ENCODE data around the gene TRIM38.
"Not testable (repeated sequence)": the region's sequence is repeated elsewhere in the genome, so short reads cannot be mapped to it uniquely, and the experiment has no call there.

TRIM38 gene

GRCh38 chr6:26003102-26003694 is 40.6 kb downstream of the TRIM38 start:
- no peak for DNase-seq (ENCODE audit: low read depth in 2 of 3, low spot score in 2 of 3)

- no peak for DNase-seq (ENCODE audit: low read depth in 2 of 3, low spot score in 2 of 3)
These were observed 43.7 kb downstream of the TRIM38 start for GRCh38 chr6:26006086-26006939.

GRCh38 chr6:26006940-26007305 is 44.3 kb downstream of the TRIM38 start:
- not testable (repeated sequence) for DNase-seq (ENCODE audit: low read depth in 2 of 3, low spot score in 2 of 3)

- DNase-seq (ENCODE audit: low read depth in 2 of 3, low spot score in 2 of 3) = no peak
These were observed 45.9 kb downstream of the TRIM38 start for GRCh38 chr6:26008470-26008869.

GRCh38 chr6:26009817-26010216 is 47.2 kb downstream of the TRIM38 start:
- no peak for DNase-seq (ENCODE audit: low read depth in 2 of 3, low spot score in 2 of 3)

GRCh38 chr6:26012061-26012460 is 49.5 kb downstream of the TRIM38 start:
- DNase-seq (ENCODE audit: low read depth in 2 of 3, low spot score in 2 of 3) = no peak

GRCh38 chr6:26014386-26014785 is 51.8 kb downstream of the TRIM38 start:
- DNase-seq (ENCODE audit: low read depth in 2 of 3, low spot score in 2 of 3) = not testable (repeated sequence)

GRCh38 chr6:26016245-26016962 is 53.8 kb downstream of the TRIM38 start:
- DNase-seq (ENCODE audit: low read depth in 2 of 3, low spot score in 2 of 3) = no peak

- no peak for DNase-seq (ENCODE audit: low read depth in 2 of 3, low spot score in 2 of 3)
These were observed 54.5 kb downstream of the TRIM38 start for GRCh38 chr6:26016963-26017631.

- DNase-seq (ENCODE audit: low read depth in 2 of 3, low spot score in 2 of 3) = peak; percentile 64 to 68 (median 66)
These were observed 55.0 kb downstream of the TRIM38 start for GRCh38 chr6:26017632-26017966.

- DNase-seq (ENCODE audit: low read depth in 2 of 3, low spot score in 2 of 3) = no peak
These were observed 56.7 kb downstream of the TRIM38 start for GRCh38 chr6:26019261-26019830.

GRCh38 chr6:26019967-26020328 is 57.3 kb downstream of the TRIM38 start:
- DNase-seq (ENCODE audit: low read depth in 2 of 3, low spot score in 2 of 3) = no peak

- DNase-seq (ENCODE audit: low read depth in 2 of 3, low spot score in 2 of 3) = peak; percentile 57 to 75 (median 59)
These were observed 57.9 kb downstream of the TRIM38 start for GRCh38 chr6:26020329-26021000.

- DNase-seq (ENCODE audit: low read depth in 2 of 3, low spot score in 2 of 3) = peak in 1 of 3 experiments; percentile 36
These were observed 58.4 kb downstream of the TRIM38 start for GRCh38 chr6:26021001-26021349.

GRCh38 chr6:26021350-26022131 is 58.9 kb downstream of the TRIM38 start:
- DNase-seq (ENCODE audit: low read depth in 2 of 3, low spot score in 2 of 3) = peak; percentile 69 to 77 (median 70)

GRCh38 chr6:26022132-26022472 is 59.5 kb downstream of the TRIM38 start:
- DNase-seq (ENCODE audit: low read depth in 2 of 3, low spot score in 2 of 3) = no peak

GRCh38 chr6:26022737-26023136 is 60.1 kb downstream of the TRIM38 start:
- DNase-seq (ENCODE audit: low read depth in 2 of 3, low spot score in 2 of 3) = no peak

- DNase-seq (ENCODE audit: low read depth in 2 of 3, low spot score in 2 of 3) = no peak
These were observed 62.0 kb downstream of the TRIM38 start for GRCh38 chr6:26024651-26025046.

GRCh38 chr6:26025047-26025893 is 62.7 kb downstream of the TRIM38 start:
- no peak for DNase-seq (ENCODE audit: low read depth in 2 of 3, low spot score in 2 of 3)
